Aorta (tissue), 5 donors: ENCODE results near the gene ACSL6. TPM values are rescaled to one million over a fixed set of nuclear protein-coding genes. Genes with fewer than 3 reads are reported as not detected.
A peak's percentile ranks its signal among the peaks of the same experiment; 100 is the strongest.

Experiments
- ATAC-seq: fragments of 200-7000 bp; cut with Tn5 transposase; one replicate; pipeline ENCODE4 v1.9.1; 2022; ENCODE audit warnings: moderate library complexity; ENCODE audit not compliant: low FRiP score
- DNase-seq, 2 donors: peaks; one replicate each; pipeline ENCODE4 v3.0.0-alpha.2; 2020
- H3K27ac ChIP-seq, 2 donors: one replicate each; pipeline ENCODE4 v1.5.1; 2013; ENCODE audit warnings: low read length in 2 of 2, mild to moderate bottlenecking in 2 of 2, moderate library complexity in 2 of 2, control low read depth in 1 of 2, inconsistent platforms in 1 of 2, low read depth in 1 of 2
- H3K27me3 ChIP-seq, 2 donors: one replicate each; pipeline ENCODE4 v1.6.1; 2013; ENCODE audit warnings: control low read depth in 1 of 2, low read length in 1 of 2, mild to moderate bottlenecking in 1 of 2, moderate library complexity in 1 of 2; ENCODE audit not compliant: insufficient read depth in 2 of 2, control insufficient read depth in 1 of 2
- H3K36me3 ChIP-seq, 2 donors: one replicate each; pipeline ENCODE4 v1.6.1; 2013; ENCODE audit warnings: control low read depth in 1 of 2, low read length in 1 of 2, mild to moderate bottlenecking in 1 of 2; ENCODE audit not compliant: insufficient read depth in 2 of 2, control insufficient read depth in 1 of 2
- H3K4me1 ChIP-seq, 2 donors: one replicate each; pipeline ENCODE4 v1.6.1; 2013; ENCODE audit warnings: low read length in 2 of 2, control low read depth in 1 of 2, mild to moderate bottlenecking in 1 of 2, moderate library complexity in 1 of 2; ENCODE audit not compliant: insufficient read depth in 2 of 2, control insufficient read depth in 1 of 2
- H3K4me3 ChIP-seq, 2 donors: one replicate each; pipeline ENCODE4 v1.5.1; 2013; ENCODE audit warnings: low read length in 2 of 2, control low read depth in 1 of 2, mild to moderate bottlenecking in 1 of 2
- H3K9me3 ChIP-seq: one replicate; pipeline ENCODE4 v1.6.1; 2013; ENCODE audit warnings: mild to moderate bottlenecking, low read length; ENCODE audit not compliant: control insufficient read depth
- WGBS, 2 donors: extraction: QIAGEN DNeasy Blood & Tissue Kit; methylation state at CpG; one replicate each; pipeline ENCODE4 v1.1.7; 2013; 5-methylcytosine and 5-hydroxymethylcytosine counted together
- intact Hi-C, 2 donors: fragments of 100-400 bp; cut with DNase I; formaldehyde crosslinking; loops; one replicate each; pipeline versions ENCODE4 v1.14.2 to v1.15.0; 2022
- polyA plus RNA-seq, 2 donors: library from polyadenylated mRNA; stranded (reverse); fragments of 200-250 nt; gene quantifications; one replicate each; pipeline ENCODE4 v1.2.3, GENCODE V29; 2013
- total RNA-seq, 2 donors: library from RNA; stranded (reverse); fragmentation: NEBNext Ultra II Directional; extraction: Animal tissue kit (Norgen Biotek cat#: 25700); gene quantifications; one replicate each; pipeline ENCODE4 v1.2.1, GENCODE V29; 2021
- donor health status: healthy with polysubstance abuse.
- donor health status: Bipolar disorder and iron deficiency.
- donor health status: DM: no; HTN: no; CAD: no.
- donor health status: DM: no; HTN: no; CAD: no.
- donor health status: DM: yes; HTN: yes; CAD: no.

The ACSL6 gene
- total and polyA plus RNA-seq, 4 donors = 0.03 to 2.3 (median 0.27) TPM

DNA sequence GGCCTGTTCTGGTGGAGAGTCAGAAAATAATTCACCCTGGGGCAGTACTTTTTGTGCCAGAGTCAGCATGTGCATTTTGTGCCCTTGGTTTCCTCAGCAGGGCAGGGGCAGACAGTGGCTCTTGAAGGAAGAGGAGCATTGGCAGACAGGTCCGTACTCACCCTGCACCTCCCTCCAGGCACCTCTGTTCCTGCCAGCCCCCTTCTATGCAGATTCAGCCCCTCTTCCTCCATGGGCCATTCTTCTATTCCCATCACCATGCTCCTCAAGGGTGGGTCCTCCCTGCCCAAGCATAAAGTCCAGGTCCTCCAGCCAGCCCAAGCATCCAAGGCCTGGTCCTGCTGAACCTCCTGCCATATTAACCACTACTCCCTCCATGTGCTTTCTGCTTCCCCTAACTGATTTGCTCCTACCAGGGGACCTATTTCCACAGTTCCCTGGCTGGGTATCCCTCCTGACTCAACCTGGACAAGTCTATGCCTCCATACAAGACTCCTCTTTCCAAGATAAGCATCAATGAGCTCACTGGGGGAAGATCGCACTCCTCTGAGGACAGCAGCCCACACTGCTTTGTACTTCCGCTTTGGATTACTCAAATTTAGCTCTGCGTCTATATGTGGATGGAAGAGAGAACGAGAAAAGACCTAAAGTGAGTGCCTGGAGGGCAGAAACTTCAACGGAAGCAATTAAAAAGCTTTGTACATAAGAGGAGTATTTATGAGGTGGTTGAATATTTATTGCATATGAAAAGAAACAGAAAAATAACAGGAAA is 9.3 kb upstream of the ACSL6 start:
- no peak overlapping the region for H3K27ac ChIP-seq
- no peak overlapping the region for H3K4me3 ChIP-seq
- H3K9me3 ChIP-seq = no peaks in the 10 kb centered on the region
- H3K27me3 ChIP-seq = no peaks in the 10 kb centered on the region
- H3K4me1 ChIP-seq = no peaks in the 10 kb centered on the region
- H3K36me3 ChIP-seq = no peaks in the 10 kb centered on the region
- intact Hi-C loops = no loop called here
- 76 to 82% methylated on average over 6 of the region's 6 CpGs for WGBS, 2 donors
- ATAC-seq (no peak), DNase-seq (peak; percentile 16 to 28)

DNA sequence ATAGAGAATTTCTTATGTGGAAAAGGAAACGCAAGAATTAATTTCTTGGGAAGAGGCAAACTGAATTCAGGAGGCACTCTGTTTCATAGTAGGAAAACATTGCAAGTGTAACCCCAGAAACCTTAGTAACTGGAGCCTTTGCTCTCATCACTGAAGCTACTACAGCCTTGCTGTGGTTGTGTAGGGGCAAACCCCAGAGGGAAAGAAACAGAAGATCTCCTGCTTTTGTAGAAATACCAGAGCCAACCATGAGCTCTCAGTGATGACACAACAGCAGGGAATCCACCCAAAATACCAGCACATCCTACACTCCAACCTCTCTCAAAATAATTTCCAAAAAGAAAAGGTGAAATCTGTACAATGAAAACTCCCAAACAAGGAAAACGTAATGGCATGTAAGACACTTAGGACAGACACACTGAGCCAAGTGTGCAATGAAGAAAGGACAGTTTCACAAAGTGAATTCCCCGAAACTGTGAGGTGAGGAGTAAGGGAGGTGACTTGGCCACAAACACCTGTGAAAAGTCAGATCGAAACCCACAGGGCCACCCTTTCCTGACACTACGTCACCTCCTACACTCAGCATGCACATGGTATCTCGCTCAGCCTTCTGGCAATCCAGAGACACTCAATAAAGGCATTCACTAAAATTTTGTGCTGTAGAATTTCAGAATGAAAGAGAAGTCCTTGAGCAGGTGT is 8.5 kb upstream of the ACSL6 start:
- H3K27ac ChIP-seq = no peak overlapping the region

DNA sequence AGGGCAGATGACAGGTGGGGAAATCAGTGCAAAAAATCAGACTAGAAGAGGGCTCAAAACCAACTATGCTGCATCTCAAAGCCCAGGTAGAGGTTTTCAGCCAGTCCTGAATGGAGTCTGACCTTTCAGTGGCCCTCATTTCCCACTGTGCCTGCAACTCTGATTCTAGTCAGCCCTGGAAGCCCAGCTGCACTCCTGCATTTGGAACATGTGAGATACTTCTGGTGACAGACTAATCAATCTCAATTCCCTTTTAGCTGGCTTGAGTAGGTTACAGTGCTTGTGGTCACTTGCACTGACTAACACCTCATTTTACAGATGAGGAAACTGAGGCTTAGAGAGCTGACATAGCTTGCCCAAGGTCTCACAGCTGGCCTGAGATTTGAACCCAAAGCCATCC is 7.9 kb upstream of the ACSL6 start:
- ATAC-seq = no peak
- no peak for DNase-seq

More for the DNA sequence above, 8.5 kb upstream of the ACSL6 start:
- peak in 1 of 2 donors; percentile 16 for DNase-seq
- intact Hi-C loops = no loop called here
- no peak overlapping the region for H3K4me3 ChIP-seq
- no peaks in the 10 kb centered on the region for H3K4me1 ChIP-seq
- H3K36me3 ChIP-seq = no peaks in the 10 kb centered on the region
- ATAC-seq = no peak
- no peaks in the 10 kb centered on the region for H3K9me3 ChIP-seq
- no peaks in the 10 kb centered on the region for H3K27me3 ChIP-seq
- WGBS, 2 donors = 82 to 83% methylated on average over 6 of the region's 6 CpGs

DNA sequence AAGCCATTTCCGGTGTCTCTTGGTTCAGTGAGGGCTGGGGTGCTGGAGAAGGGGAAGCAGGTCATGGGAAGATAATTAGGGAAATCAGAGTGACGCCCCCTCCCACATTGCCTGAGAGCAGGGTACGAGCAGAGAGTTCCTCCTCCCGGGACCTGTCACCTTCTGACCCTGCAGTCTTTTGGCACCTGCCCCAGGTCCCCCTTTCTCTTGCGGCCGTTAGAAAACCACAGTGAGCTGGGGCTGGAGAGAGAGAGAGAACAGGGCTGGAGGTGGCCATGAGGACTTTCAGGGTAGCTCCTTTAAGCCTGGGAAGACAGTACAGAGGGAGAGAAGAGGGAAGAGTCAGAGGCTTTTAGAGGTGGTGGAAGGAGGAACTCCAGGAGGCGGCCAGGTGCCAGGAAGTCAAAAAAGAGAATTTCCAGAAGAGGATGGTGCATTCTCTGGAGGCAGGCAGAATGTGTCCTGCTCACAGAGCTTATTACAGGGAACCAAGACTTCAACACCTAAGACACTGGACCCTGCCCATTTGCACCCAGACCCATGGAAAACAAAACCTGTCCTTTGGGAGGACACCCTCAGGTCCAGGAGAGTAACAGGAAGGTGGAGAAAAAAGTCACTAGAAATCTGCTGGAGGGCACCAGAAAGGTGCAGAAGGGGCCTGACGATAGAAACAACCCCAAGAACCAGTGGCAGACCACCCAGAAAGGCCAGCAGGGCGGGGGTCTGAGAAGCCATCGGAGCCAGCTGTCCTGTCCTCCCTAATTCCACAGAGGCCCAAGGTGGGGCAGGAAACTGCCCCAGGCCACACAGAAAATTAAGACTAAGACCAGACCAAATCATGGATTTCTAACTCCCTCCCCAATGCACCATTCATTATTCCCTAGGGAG is 6.5 kb upstream of the ACSL6 start:
- Histone ChIP-seq H3K27ac (no peak overlapping the region), H3K4me3 (no peak overlapping the region), H3K9me3 (no peaks in the 10 kb centered on the region), H3K4me1 (no peaks in the 10 kb centered on the region), H3K36me3 (no peaks in the 10 kb centered on the region), H3K27me3 (no peaks in the 10 kb centered on the region)
- ATAC-seq (no peak), DNase-seq (peak; percentile 13 to 39)
- 27 to 29% methylated on average over 9 to 10 of the region's 10 CpGs for WGBS, 2 donors
- intact Hi-C loops = no loop called here

More for the DNA sequence above, 7.9 kb upstream of the ACSL6 start:
- no peaks in the 10 kb centered on the region for H3K36me3 ChIP-seq
- H3K9me3 ChIP-seq = no peaks in the 10 kb centered on the region
- H3K27ac ChIP-seq = no peak overlapping the region
- no peaks in the 10 kb centered on the region for H3K4me1 ChIP-seq
- intact Hi-C loops = no loop called here
- H3K27me3 ChIP-seq = no peaks in the 10 kb centered on the region
- H3K4me3 ChIP-seq = no peak overlapping the region

DNA sequence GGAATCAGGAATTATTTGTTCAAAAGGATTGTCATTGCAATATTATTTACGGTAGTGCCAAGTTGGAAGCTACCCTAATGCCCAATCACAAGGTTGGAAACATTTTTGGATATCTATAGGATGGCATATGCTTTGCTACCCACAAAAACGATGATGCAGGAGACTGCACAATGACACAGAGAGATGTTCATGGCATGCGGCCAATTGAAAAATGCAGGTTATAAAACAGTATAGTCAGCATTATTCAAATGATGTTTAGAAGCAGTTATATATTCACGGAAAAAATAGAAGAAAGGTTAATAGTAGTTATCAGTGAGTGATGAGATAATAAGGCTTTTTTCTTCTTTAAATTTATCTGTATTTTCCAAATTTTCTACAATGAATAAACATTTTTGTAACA is 5.9 kb upstream of the ACSL6 start:
- Histone ChIP-seq H3K9me3 (no peaks in the 10 kb centered on the region), H3K36me3 (no peaks in the 10 kb centered on the region), H3K27me3 (no peaks in the 10 kb centered on the region), H3K4me3 (no peak overlapping the region), H3K27ac (no peak overlapping the region), H3K4me1 (no peaks in the 10 kb centered on the region)
- intact Hi-C loops = no loop called here
- DNase-seq (no peak), ATAC-seq (no peak)
- 33% methylated on average over 4 of the region's 4 CpGs for WGBS, 2 donors

DNA sequence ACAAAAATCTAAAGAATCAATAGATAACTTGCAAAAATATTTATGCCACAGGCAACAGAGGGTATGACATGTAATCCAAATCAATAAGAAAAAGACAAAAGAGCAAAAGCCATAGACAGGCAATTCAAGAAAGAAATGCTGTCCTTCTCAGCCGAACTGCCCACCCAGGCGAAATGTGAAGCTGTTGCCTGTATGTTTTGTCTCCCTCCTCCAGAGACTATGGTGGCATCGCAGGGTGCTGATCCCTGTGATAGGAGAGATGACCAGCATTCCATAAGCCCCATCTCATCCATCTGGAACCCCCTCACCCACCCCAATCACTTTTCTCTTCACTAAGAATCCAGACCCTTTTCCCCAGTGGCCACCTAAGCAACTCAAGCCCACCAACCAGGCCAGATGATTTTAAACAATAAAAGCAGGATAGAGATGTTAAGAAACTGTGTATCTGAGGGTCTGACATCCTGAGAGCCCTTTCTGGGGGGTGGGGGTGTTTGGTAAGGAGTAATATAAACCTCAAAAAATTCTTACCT is 5.3 kb upstream of the ACSL6 start:
- no peaks in the 10 kb centered on the region for H3K36me3 ChIP-seq
- no peaks in the 10 kb centered on the region for H3K9me3 ChIP-seq
- no peak overlapping the region for H3K4me3 ChIP-seq
- DNase-seq (no peak), ATAC-seq (no peak)
- whole genome bisulfite sequencing, 2 donors = 79 to 83% methylated on average over 3 of the region's 3 CpGs
- no peaks in the 10 kb centered on the region for H3K27me3 ChIP-seq
- H3K27ac ChIP-seq = no peak overlapping the region
- intact Hi-C loops = no loop called here
- no peaks in the 10 kb centered on the region for H3K4me1 ChIP-seq

DNA sequence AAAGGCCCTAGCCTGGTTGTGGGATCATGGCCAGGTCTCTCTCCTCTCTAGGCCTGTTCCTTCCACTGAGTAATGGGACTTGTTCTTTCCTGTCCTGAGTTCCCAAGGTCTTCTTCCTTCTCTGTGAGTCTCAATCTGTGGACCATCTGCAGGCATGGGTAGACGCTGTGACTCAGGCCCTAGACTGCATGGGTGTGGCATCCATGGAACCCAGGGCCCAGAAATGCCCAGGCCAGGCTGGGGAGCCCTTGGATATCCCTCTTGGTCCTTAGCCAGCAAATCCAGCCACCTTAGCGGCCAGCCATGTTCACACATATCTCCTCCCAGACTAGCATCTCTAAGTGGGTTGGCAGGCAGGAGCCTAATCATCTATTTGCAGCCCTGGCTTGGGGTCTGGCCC is 2.3 kb upstream of the ACSL6 start:
- Histone ChIP-seq H3K36me3 (no peaks in the 10 kb centered on the region), H3K27ac (no peak overlapping the region), H3K4me3 (no peak overlapping the region), H3K27me3 (no peaks in the 10 kb centered on the region), H3K9me3 (no peaks in the 10 kb centered on the region), H3K4me1 (no peaks in the 10 kb centered on the region)
- intact Hi-C loops = no loop called here
- DNase-seq (peak; percentile 12 to 40), ATAC-seq (no peak)
- 85 to 90% methylated on average over 2 of the region's 2 CpGs for WGBS, 2 donors

DNA sequence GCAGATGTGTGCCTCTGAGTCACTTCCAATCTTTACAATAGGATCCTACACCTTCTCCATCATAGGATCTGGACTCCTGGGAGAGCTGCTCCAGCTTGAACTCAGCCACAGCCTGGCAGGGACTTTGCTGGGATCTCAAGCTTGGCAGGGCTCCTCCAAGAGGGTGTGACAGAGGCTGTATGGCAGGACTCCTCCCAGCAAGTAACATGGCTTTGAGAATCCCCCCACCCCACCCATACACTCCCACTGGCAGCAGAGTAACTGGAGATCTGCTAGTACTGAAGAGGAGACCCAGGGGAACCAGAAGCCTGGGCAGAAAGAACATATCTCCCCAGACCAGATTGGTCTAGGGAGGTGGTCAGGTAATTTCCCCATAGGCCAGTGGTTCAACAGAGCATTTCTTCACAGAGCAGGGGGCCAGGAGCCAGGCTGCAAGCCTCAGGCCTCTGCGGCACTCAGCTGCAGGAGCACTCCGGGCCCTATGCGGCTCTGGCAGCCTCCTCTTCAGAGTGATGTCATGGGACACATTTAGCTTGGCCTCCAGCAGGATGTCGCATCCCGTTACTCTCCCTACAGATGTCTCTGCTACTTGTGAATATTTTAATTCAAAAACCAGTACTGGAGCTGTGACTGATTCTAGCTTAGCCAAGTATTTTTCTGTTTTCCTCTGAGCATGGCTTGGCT is 1.7 kb upstream of the ACSL6 start:
- no peaks in the 10 kb centered on the region for H3K36me3 ChIP-seq
- intact Hi-C loops = no loop called here
- 75 to 83% methylated on average over 5 of the region's 5 CpGs for WGBS, 2 donors
- ATAC-seq (no peak), DNase-seq (peak; percentile 18 to 32)
- no peak overlapping the region for H3K4me3 ChIP-seq
- no peak overlapping the region for H3K27ac ChIP-seq
- no peaks in the 10 kb centered on the region for H3K9me3 ChIP-seq
- no peaks in the 10 kb centered on the region for H3K4me1 ChIP-seq
- no peaks in the 10 kb centered on the region for H3K27me3 ChIP-seq
